Fibroblast of skin of right quadriceps (primary cell): ENCODE measurements around the gene ETS1.

Experiments used
- DNase-seq: peaks from one replicate; pipeline ENCODE4 v3.0.0-alpha.2; 2013

The ETS1 gene

GRCh38 chr11:128565881-128566280, 21.5 kb downstream of the ETS1 start:
- no peak for DNase-seq

GRCh38 chr11:128564642-128565245, 22.6 kb downstream of the ETS1 start:
- DNase-seq, result no peak

- no peak for DNase-seq
Observed at GRCh38 chr11:128563942-128564641, 23.3 kb downstream of the ETS1 start.

- DNase-seq, result no peak
Observed at GRCh38 chr11:128563308-128563707, 24.1 kb downstream of the ETS1 start.

GRCh38 chr11:128559496-128560103, 27.8 kb downstream of the ETS1 start:
- no peak for DNase-seq

GRCh38 chr11:128555606-128556005, 31.8 kb downstream of the ETS1 start:
- peak; percentile 34 for DNase-seq

- peak; percentile 83 for DNase-seq
Observed at GRCh38 chr11:128553662-128554362, 33.5 kb downstream of the ETS1 start.

- peak; percentile 27 for DNase-seq
Observed at GRCh38 chr11:128552783-128553661, 34.3 kb downstream of the ETS1 start.

GRCh38 chr11:128551611-128552335, 35.6 kb downstream of the ETS1 start:
- DNase-seq, result no peak

GRCh38 chr11:128551058-128551457, 36.3 kb downstream of the ETS1 start:
- DNase-seq, result no peak

GRCh38 chr11:128550261-128550821, 37.0 kb downstream of the ETS1 start:
- no peak for DNase-seq

- DNase-seq, result peak; percentile 25
Observed at GRCh38 chr11:128549256-128549944, 38.0 kb downstream of the ETS1 start.

- DNase-seq, result peak; percentile 17
Observed at GRCh38 chr11:128548649-128549255, 38.6 kb downstream of the ETS1 start.

GRCh38 chr11:128547946-128548648, 39.3 kb downstream of the ETS1 start:
- no peak for DNase-seq

- DNase-seq, result no peak
Observed at GRCh38 chr11:128546916-128547315, 40.4 kb downstream of the ETS1 start.

- DNase-seq, result peak; percentile 51
Observed at GRCh38 chr11:128544471-128545051, 42.8 kb downstream of the ETS1 start.

- no peak for DNase-seq
Observed at GRCh38 chr11:128540469-128540868, 46.9 kb downstream of the ETS1 start.

GRCh38 chr11:128536506-128536905, 50.9 kb downstream of the ETS1 start:
- no peak for DNase-seq
